Upper lobe of left lung (tissue), 6 donors: ENCODE data around the gene KLHL25. TPM values are rescaled to one million over a fixed set of nuclear protein-coding genes. Genes with fewer than 3 reads are reported as not detected.
"Not testable (repeated sequence)": the region's sequence is repeated elsewhere in the genome, so short reads cannot be mapped to it uniquely, and the experiment has no call there.

Experiments used
- ATAC-seq, 2 donors: fragments of 200-7000 bp; cut with Tn5 transposase; one replicate each; pipeline ENCODE4 v1.9.1; 2022; ENCODE audit warnings: mild to moderate bottlenecking in 2 of 2, moderate library complexity in 2 of 2; ENCODE audit not compliant: low FRiP score in 2 of 2
- DNase-seq, 2 donors: peaks; one replicate each; pipeline ENCODE4 v3.0.0-alpha.2; 2019 to 2020
- H3K27ac ChIP-seq, 4 donors: fragments of 200-600 bp; sonication (generic); one replicate each; pipeline ENCODE4 v1.5.1; 2016 to 2019
- H3K27me3 ChIP-seq, 4 donors: fragments of 200-600 bp; sonication (generic); one replicate each; pipeline ENCODE4 v1.5.1; 2017 to 2019
- H3K36me3 ChIP-seq, 4 donors: fragments of 200-600 bp; sonication (generic); one replicate each; pipeline ENCODE4 v1.5.1; 2016 to 2019
- H3K4me1 ChIP-seq, 4 donors: fragments of 200-600 bp; sonication (generic); one replicate each; pipeline ENCODE4 v1.5.1; 2018 to 2019
- H3K4me3 ChIP-seq, 4 donors: fragments of 200-600 bp; sonication (generic); one replicate each; pipeline ENCODE4 v1.5.1; 2017 to 2019; ENCODE audit warnings: mild to moderate bottlenecking in 2 of 4, moderate library complexity in 1 of 4
- H3K9me3 ChIP-seq, 4 donors: fragments of 200-600 bp; sonication (generic); one replicate each; pipeline ENCODE4 v1.5.1; 2018 to 2019
- EP300 ChIP-seq, 4 donors: sonication (generic); formaldehyde crosslinking; IDR thresholded peaks; one replicate each; pipeline ENCODE4 v1.5.1; 2017; ENCODE audit warnings: antibody characterized with exemption in 4 of 4, control low read depth in 2 of 4
- POLR2A ChIP-seq, 4 donors: fragments of 450-650 bp; IDR thresholded peaks; one replicate each; pipeline ENCODE4 v1.5.1; 2016 to 2017; ENCODE audit warnings: antibody characterized with exemption in 4 of 4, mild to moderate bottlenecking in 2 of 4
- POLR2AphosphoS5 ChIP-seq, 2 donors: sonication (generic); formaldehyde crosslinking; IDR thresholded peaks; one replicate each; pipeline ENCODE4 v1.5.1; 2017; ENCODE audit warnings: antibody characterized with exemption in 2 of 2
- WGBS, 2 donors: methylation state at CpG; one replicate each; pipeline ENCODE4 v1.1.5; 2017 to 2018; 5-methylcytosine and 5-hydroxymethylcytosine counted together
- total RNA-seq, 6 donors: library from RNA; depleted of rRNA in 4 of 6; stranded (reverse); fragments of >200 nt in 4 of 6; gene quantifications; one replicate each; pipeline versions ENCODE4 v1.1.0 to v1.2.1, GENCODE V29; 2016 to 2021
- TF ChIP-seq, protein P1 (sequence below), 6 experiments: fragments of 450-650 bp in 4 of 6; fragments of 200-600 bp in 2 of 6; sonication (generic) in 2 of 6; IDR thresholded peaks; one replicate each; pipeline ENCODE4 v1.5.1; 2016 to 2019; ENCODE audit warnings: antibody characterized with exemption in 6 of 6
- donor health status: DM: no; HTN: no; CAD: no; lungs with moderate emphysema.
- donor health status: DM: no; HTN: yes; CAD: no; lungs with severe emphysema.

The KLHL25 gene
- total RNA-seq, 6 donors from 2014 or later: 3.0 to 24.1 (median 5.6) TPM

DNA sequence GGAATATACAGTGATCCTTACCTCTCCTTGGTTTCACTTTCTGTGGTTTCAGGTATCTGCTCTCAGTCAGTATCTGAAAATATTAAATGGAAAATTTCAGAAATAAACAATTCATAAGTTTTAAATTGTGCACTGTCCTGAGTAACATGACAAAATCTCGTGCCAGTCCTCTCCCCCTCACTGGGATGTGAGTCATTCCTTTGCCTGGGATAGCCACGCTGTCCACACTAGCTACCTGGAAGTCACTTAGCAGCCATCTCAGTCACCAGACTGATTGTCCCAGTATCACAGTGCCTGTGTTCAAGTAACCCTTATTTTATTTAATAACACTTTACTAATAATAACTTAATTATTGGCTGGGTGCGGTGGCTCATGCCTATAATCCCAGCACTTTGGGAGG, 15.3 kb upstream of the KLHL25 start:
- Histone ChIP-seq H3K27me3 (no peaks in the 10 kb centered on the region), H3K4me1 (no peaks in the 10 kb centered on the region), H3K9me3 (no peaks in the 10 kb centered on the region), H3K4me3 (no peak overlapping the region), H3K36me3 (no peaks in the 10 kb centered on the region), H3K27ac (no peak overlapping the region)
- ATAC-seq (no peak), DNase-seq (no peak)
- 87 to 98% methylated on average over 3 of the region's 3 CpGs for WGBS, 2 donors
- no peak for TF ChIP-seq POLR2A (IDR thresholded peaks at IDR 0.05)
- TF ChIP-seq POLR2AphosphoS5 (IDR thresholded peaks at IDR 0.05): no peak
- TF ChIP-seq EP300 (IDR thresholded peaks at IDR 0.05): no peak
- TF ChIP-seq, protein P1, sequence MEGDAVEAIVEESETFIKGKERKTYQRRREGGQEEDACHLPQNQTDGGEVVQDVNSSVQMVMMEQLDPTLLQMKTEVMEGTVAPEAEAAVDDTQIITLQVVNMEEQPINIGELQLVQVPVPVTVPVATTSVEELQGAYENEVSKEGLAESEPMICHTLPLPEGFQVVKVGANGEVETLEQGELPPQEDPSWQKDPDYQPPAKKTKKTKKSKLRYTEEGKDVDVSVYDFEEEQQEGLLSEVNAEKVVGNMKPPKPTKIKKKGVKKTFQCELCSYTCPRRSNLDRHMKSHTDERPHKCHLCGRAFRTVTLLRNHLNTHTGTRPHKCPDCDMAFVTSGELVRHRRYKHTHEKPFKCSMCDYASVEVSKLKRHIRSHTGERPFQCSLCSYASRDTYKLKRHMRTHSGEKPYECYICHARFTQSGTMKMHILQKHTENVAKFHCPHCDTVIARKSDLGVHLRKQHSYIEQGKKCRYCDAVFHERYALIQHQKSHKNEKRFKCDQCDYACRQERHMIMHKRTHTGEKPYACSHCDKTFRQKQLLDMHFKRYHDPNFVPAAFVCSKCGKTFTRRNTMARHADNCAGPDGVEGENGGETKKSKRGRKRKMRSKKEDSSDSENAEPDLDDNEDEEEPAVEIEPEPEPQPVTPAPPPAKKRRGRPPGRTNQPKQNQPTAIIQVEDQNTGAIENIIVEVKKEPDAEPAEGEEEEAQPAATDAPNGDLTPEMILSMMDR (IDR thresholded peaks at IDR 0.05): no peak

DNA sequence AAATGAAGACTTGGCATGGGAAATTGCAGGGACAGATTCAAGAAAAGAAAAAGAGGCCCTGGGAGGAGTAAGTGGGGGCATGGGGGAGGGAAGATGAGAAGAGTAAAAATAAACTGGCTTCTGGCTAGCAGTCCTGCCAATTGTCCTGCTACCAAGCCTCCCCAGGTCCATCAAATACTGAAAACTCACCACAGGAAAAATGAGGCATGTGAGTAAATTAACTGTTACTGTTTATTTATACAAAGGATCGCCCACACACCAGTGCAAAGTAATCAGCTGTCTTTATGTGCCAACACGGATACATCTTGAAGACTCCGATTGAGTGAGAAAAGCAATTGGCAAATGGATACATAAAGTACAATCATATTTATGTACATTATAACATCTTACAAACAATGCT, 10.7 kb upstream of the KLHL25 start:
- Histone ChIP-seq H3K36me3 (no peaks in the 10 kb centered on the region), H3K27me3 (no peaks in the 10 kb centered on the region), H3K9me3 (no peaks in the 10 kb centered on the region), H3K27ac (no peak overlapping the region), H3K4me3 (no peak overlapping the region), H3K4me1 (no peaks in the 10 kb centered on the region)
- ATAC-seq (no peak), DNase-seq (no peak)
- WGBS, 2 donors: 60 to 71% methylated on average over 3 of the region's 3 CpGs
- no peak for TF ChIP-seq POLR2A (IDR thresholded peaks at IDR 0.05)

DNA sequence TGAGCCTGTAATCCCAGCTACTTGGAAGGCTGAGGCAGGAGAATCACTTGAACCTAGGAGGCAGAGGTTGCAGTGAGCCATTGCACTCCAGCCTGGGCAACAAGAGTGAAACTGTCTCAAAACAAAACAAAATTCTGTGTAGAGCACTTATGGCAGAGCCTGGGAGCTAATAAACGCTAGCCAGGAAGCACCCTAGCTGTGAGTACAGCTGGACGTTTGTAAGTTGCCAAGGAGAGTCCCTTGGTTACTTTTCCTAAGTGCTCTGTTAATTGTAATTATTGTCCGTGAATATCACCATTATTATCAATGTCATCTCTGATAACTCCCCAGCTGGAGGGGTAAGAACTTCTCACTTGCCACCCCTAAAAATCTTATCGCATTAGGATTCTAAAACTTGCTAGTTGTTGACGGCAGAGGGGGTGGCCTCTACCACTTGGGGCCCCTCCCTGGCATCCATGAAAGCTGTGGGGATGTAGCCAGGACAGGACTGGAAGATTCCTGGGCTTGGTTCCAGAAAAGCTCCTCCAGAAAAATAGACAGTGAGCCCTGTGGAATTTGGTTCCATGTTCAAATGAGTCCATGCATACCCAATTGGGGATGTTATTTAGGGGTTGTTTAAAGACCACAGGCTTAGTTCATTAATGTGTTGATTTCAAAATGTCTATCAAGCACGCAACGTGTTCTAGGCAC, 9.9 kb upstream of the KLHL25 start:
- DNase-seq (no peak), ATAC-seq (no peak)
- H3K27ac ChIP-seq: no peak overlapping the region
- no peaks in the 10 kb centered on the region for H3K4me1 ChIP-seq
- no peaks in the 10 kb centered on the region for H3K9me3 ChIP-seq
- WGBS, 2 donors: 62 to 70% methylated on average over 7 of the region's 7 CpGs
- no peak overlapping the region for H3K4me3 ChIP-seq
- TF ChIP-seq POLR2A (IDR thresholded peaks at IDR 0.05): no peak
- TF ChIP-seq, protein P1 (IDR thresholded peaks at IDR 0.05): no peak
- TF ChIP-seq POLR2AphosphoS5 (IDR thresholded peaks at IDR 0.05): no peak
- TF ChIP-seq EP300 (IDR thresholded peaks at IDR 0.05): no peak
- no peaks in the 10 kb centered on the region for H3K36me3 ChIP-seq
- no peaks in the 10 kb centered on the region for H3K27me3 ChIP-seq

DNA sequence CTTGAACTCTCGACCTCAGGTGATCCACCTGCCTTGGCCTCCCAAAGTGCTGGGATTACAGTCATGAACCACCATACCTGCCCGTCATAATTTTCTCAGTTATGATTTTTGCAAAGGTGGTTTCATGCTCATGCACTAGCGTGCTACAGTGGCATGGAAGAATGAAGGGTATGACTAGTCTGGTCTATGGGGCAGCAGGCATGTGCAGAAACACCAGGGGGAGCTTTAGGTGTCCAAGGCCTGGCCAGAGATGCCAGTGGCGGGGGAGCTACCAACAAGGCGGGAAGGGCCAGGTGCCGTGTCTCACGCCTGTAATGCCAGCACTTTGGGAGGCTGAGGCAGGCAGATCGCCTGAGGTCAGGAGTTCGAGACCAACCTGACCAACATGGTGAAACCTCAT, 7.9 kb upstream of the KLHL25 start:
- not testable (repeated sequence) for ATAC-seq, H3K9me3 ChIP-seq, DNase-seq, H3K4me3 ChIP-seq, H3K27ac ChIP-seq, H3K27me3 ChIP-seq, H3K36me3 ChIP-seq, H3K4me1 ChIP-seq
- 86 to 97% methylated on average over 9 of the region's 9 CpGs for whole genome bisulfite sequencing, 2 donors

DNA sequence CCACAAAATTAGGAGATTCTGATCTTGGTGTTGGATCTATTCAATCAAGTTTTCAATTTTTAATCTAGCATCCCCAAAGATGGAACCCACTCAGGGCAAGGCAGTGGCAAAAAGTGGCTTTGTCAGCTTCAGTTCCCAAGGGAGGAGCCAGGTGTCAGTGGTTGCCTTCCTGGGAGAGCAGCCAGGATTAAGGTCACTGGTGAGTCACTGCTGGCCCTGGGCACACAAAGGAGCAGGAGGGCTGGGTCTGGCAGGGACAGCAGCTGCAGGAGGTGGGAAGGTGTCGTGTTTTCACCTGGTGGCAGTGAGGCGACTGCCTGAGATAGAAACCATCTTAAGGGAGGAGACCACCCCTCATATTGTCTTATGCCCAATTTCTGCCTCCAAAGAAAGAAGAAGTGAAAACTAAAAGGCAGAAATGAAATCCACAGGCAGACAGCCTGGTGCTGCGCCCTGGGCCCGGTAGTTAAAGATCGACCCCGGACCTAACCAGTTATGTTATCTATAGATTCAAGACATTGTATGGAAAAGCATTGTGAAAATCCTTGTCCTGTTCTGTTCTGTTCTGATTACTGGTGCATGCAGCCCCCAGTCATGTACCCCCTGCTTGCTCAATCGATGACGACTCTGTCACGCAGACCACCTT, 5.9 kb upstream of the KLHL25 start:
- DNase-seq (peak in 1 of 2 donors; percentile 85), ATAC-seq (peak; percentile 53 to 73)
- H3K9me3 ChIP-seq: no peaks in the 10 kb centered on the region
- H3K27ac ChIP-seq: no peak overlapping the region
- no peaks in the 10 kb centered on the region for H3K36me3 ChIP-seq
- peaks cover 2 to 4% (median 2%) of the 10 kb centered on the region in 4 donors for H3K4me1 ChIP-seq
- H3K27me3 ChIP-seq: no peaks in the 10 kb centered on the region
- 77 to 84% methylated on average over 9 of the region's 9 CpGs for WGBS, 2 donors
- H3K4me3 ChIP-seq: no peak overlapping the region
- TF ChIP-seq, protein P1 (IDR thresholded peaks at IDR 0.05): peak in 4 of 6 experiments; percentile 11 to 42 (median 30)
- TF ChIP-seq EP300 (IDR thresholded peaks at IDR 0.05) (no peak), POLR2A (IDR thresholded peaks at IDR 0.05) (no peak), POLR2AphosphoS5 (IDR thresholded peaks at IDR 0.05) (no peak)

DNA sequence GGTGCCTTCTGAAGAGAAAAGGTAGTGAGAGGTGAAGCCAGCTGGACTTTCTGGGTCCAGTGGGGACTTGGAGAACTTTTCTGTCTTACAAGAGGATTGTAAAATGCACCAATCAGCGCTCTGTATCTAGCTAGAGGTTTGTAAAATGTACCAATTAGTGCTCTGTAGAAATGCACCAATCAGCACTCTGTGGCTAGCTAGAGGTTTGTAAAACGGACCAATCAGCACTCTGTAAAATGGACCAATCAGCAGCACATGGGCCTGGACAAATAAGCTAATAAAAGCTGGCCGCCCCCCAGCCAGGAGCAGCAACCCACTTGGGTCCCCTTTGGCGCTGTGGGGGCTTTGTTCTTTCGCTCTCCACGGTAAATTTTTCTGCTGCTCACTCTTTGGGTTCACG, 1.6 kb upstream of the KLHL25 start:
- DNase-seq: not testable (repeated sequence)
- 72 to 95% methylated on average over 7 of the region's 7 CpGs for WGBS, 2 donors
- H3K4me1 ChIP-seq: peaks cover 22 to 27% (median 23%) of the 10 kb centered on the region in 4 donors

More for the DNA sequence above, 1.6 kb upstream of the KLHL25 start:
- not testable (repeated sequence) for H3K9me3 ChIP-seq, H3K27ac ChIP-seq, H3K4me3 ChIP-seq, H3K36me3 ChIP-seq, H3K27me3 ChIP-seq, ATAC-seq
